Lung (tissue), 12 donors: ENCODE results near the gene IFT57. TPM values are rescaled to one million over a fixed set of nuclear protein-coding genes. Genes with fewer than 3 reads are reported as not detected.

ENCODE experiments used
- ATAC-seq: fragments of 200-7000 bp; cut with Tn5 transposase; one replicate; pipeline ENCODE4 v1.9.1; 2020; ENCODE audit warnings: moderate number of reproducible peaks; ENCODE audit not compliant: insufficient read depth, low FRiP score
- DNase-seq, 3 donors: peaks; one replicate each; pipeline ENCODE4 v3.0.0-alpha.2; 2013 to 2017
- H3K27ac ChIP-seq, 2 donors: one replicate each; pipeline ENCODE4 v1.5.1; 2013; ENCODE audit warnings: mild to moderate bottlenecking in 2 of 2, moderate library complexity in 2 of 2, control low read depth in 1 of 2, inconsistent platforms in 1 of 2, low read depth in 1 of 2, low read length in 1 of 2
- H3K27me3 ChIP-seq, 3 donors: one replicate each; pipeline ENCODE4 v1.5.1; 2013; ENCODE audit warnings: low read length in 2 of 3; ENCODE audit not compliant: control insufficient read depth in 3 of 3, insufficient read depth in 3 of 3
- H3K36me3 ChIP-seq, 4 donors: one replicate each; pipeline ENCODE4 v1.5.1; 2013; ENCODE audit warnings: low read length in 4 of 4, mild to moderate bottlenecking in 1 of 4, moderate library complexity in 1 of 4; ENCODE audit not compliant: control insufficient read depth in 4 of 4, insufficient read depth in 4 of 4
- H3K4me1 ChIP-seq, 5 donors: one replicate each; pipeline ENCODE4 v1.5.1; 2013; ENCODE audit warnings: low read length in 5 of 5, mild to moderate bottlenecking in 2 of 5, moderate library complexity in 1 of 5; ENCODE audit not compliant: control insufficient read depth in 5 of 5, insufficient read depth in 5 of 5
- H3K4me3 ChIP-seq: one replicate; pipeline ENCODE4 v1.5.1; 2013; ENCODE audit warnings: mild to moderate bottlenecking, control low read depth, moderate library complexity
- H3K9ac ChIP-seq, 2 donors: one replicate each; pipeline ENCODE4 v1.5.1; 2013; ENCODE audit warnings: low read length in 2 of 2, control low read depth in 1 of 2; ENCODE audit not compliant: insufficient read depth in 1 of 2
- H3K9me3 ChIP-seq, 4 donors: one replicate each; pipeline ENCODE4 v1.5.1; 2013; ENCODE audit warnings: low read length in 3 of 4, mild to moderate bottlenecking in 1 of 4, moderate library complexity in 1 of 4; ENCODE audit not compliant: control insufficient read depth in 4 of 4, insufficient read depth in 3 of 4
- WGBS, 2 donors: extraction: QIAGEN DNeasy Blood & Tissue Kit; methylation state at CpG; one replicate each; pipeline ENCODE4 v1.1.7; 2013; 5-methylcytosine and 5-hydroxymethylcytosine counted together
- polyA plus RNA-seq, 2 donors: library from polyadenylated mRNA; stranded (reverse); fragments of 200-250 nt; gene quantifications; one replicate each; pipeline ENCODE4 v1.2.1, GENCODE V29; 2013
- total RNA-seq, 2 donors: library from RNA; depleted of rRNA in 1 of 2; stranded (reverse); fragments of >200 nt in 1 of 2; gene quantifications; one replicate each; pipeline ENCODE4 v1.2.1, GENCODE V29; 2014 to 2021
- TF ChIP-seq, protein P1 (sequence below): IDR thresholded peaks from 2 replicates; pipeline ENCODE4 v1.5.1; 2012; ENCODE audit warnings: mild to moderate bottlenecking; ENCODE audit errors: control extremely low read depth, extremely low read depth
- donor health status: control.
- donor health status: control.
- donor health status: Bipolar disorder and iron deficiency.
- donor health status: healthy.
- donor health status: DM: yes; HTN: yes; CAD: no.

IFT57 gene
- total and polyA plus RNA-seq, 4 donors, result 66.1 to 205 (median 129) TPM

GRCh38 chr3:108227131-108227530 is 4.9 kb upstream of the IFT57 start:
- Histone ChIP-seq H3K9me3 (no peaks in the 10 kb centered on the region), H3K4me3 (no peak overlapping the region), H3K36me3 (no peaks in the 10 kb centered on the region), H3K4me1 (peaks cover 0 to 22% (median 10%) of the 10 kb centered on the region in 5 donors), H3K9ac (no peak overlapping the region), H3K27me3 (no peaks in the 10 kb centered on the region), H3K27ac (no peak overlapping the region)
- WGBS, 2 donors, result 42 to 80% methylated on average over 6 of the region's 6 CpGs
- no peak for ATAC-seq
- no peak for DNase-seq
- TF ChIP-seq, protein P1, sequence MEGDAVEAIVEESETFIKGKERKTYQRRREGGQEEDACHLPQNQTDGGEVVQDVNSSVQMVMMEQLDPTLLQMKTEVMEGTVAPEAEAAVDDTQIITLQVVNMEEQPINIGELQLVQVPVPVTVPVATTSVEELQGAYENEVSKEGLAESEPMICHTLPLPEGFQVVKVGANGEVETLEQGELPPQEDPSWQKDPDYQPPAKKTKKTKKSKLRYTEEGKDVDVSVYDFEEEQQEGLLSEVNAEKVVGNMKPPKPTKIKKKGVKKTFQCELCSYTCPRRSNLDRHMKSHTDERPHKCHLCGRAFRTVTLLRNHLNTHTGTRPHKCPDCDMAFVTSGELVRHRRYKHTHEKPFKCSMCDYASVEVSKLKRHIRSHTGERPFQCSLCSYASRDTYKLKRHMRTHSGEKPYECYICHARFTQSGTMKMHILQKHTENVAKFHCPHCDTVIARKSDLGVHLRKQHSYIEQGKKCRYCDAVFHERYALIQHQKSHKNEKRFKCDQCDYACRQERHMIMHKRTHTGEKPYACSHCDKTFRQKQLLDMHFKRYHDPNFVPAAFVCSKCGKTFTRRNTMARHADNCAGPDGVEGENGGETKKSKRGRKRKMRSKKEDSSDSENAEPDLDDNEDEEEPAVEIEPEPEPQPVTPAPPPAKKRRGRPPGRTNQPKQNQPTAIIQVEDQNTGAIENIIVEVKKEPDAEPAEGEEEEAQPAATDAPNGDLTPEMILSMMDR, result no peak

DNA sequence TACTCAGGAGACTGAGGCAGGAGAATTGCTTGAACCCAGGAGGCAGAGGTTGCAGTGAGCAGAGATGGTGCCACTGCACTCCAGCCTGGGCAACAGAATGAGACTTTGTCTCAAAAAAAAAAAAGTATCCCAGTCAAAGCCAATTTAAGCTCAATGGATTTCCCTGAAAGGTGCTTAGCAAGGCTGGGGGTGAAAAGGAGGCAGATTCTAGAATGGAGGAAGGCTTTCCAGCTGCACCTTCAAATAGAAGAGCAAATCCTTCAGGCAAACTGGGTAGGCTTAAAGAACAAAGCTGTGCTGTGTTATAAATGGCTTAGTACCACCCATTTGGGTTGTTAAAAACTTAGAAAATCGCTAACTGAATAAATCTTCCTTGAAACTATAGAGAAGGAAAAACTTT is 3.0 kb upstream of the IFT57 start:
- TF ChIP-seq, protein P1, result no peak
- no peaks in the 10 kb centered on the region for H3K27me3 ChIP-seq
- peaks cover 0 to 32% (median 16%) of the 10 kb centered on the region in 5 donors for H3K4me1 ChIP-seq
- no peak overlapping the region for H3K4me3 ChIP-seq
- DNase-seq (no peak), ATAC-seq (no peak)
- H3K27ac ChIP-seq, result no peak overlapping the region
- H3K9ac ChIP-seq, result no peak overlapping the region
- no peaks in the 10 kb centered on the region for H3K9me3 ChIP-seq
- 99 to 100% methylated on average over 1 of the region's 1 CpG for WGBS, 2 donors
- no peaks in the 10 kb centered on the region for H3K36me3 ChIP-seq

DNA sequence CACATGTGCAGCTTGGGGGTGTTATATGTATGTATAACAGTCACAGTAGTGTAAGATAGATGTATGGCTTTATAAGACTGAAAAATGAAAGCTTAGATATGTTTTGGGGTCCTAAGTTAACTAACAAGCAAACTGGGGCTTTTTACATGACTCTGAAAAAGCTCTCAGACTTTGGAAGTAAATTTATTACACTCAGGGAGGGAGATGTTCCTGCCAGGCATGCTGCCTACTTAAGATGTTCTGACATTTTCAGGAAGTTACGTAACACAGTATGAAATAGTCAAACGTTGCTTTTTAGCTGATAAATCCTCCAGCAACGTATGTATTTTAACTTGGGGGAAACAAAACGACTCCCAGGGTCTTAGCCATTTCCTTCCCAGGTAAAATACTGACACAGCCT is 1.7 kb upstream of the IFT57 start:
- H3K9me3 ChIP-seq, result no peaks in the 10 kb centered on the region
- TF ChIP-seq, protein P1, result no peak
- H3K9ac ChIP-seq, result peak overlapping the region in 1 of 2 donors; percentile 40
- H3K27ac ChIP-seq, result peak overlapping the region in 1 of 2 donors; percentile 24
- DNase-seq (peak in 2 of 3 donors; percentile 47 to 50), ATAC-seq (no peak)
- WGBS, 2 donors, result 18 to 24% methylated on average over 4 of the region's 4 CpGs
- no peak overlapping the region for H3K4me3 ChIP-seq
- no peaks in the 10 kb centered on the region for H3K36me3 ChIP-seq
- no peaks in the 10 kb centered on the region for H3K27me3 ChIP-seq
- peaks cover 0 to 36% (median 19%) of the 10 kb centered on the region in 5 donors for H3K4me1 ChIP-seq
